DMS 273 (cell line): Measurements from ENCODE around the gene GPRIN3.

Experiments used
- DNase-seq: peaks from one replicate; lab custom pipeline; 2025; ENCODE audit not compliant: unreplicated experiment; lab: John Stamatoyannopoulos, UW

GPRIN3 gene

GRCh38 chr4:89293299-89293698 lies 14.3 kb downstream of the GPRIN3 start:
- DNase-seq, result no peak

GRCh38 chr4:89290727-89291516 lies 16.7 kb downstream of the GPRIN3 start:
- DNase-seq, result peak; percentile 89

DNA sequence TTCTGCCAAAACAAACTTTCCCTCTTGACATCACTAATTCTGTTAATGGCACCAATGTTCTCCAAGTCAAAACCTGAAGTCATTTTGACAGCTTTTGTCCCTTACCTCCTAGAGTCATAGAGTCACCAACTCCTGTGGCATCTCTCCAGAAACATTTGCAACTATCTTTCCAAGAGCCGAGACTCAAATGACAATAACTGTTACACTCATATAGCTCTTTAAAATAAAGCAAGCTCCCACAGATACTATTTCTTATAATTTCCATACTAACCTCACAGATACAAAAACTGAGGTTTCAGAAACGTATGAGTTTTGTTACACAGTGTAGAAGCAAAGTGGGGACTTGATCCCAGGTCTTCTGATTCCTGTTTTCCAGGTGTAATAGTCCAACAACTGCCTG lies 18.3 kb downstream of the GPRIN3 start:
- no peak for DNase-seq

- DNase-seq, result no peak
These were observed 19.2 kb downstream of the GPRIN3 start for GRCh38 chr4:89288430-89288829.

- peak; percentile 23 for DNase-seq
These were observed 19.7 kb downstream of the GPRIN3 start for GRCh38 chr4:89287945-89288344.

- DNase-seq, result no peak
These were observed 21.9 kb downstream of the GPRIN3 start for GRCh38 chr4:89285745-89286144.

DNA sequence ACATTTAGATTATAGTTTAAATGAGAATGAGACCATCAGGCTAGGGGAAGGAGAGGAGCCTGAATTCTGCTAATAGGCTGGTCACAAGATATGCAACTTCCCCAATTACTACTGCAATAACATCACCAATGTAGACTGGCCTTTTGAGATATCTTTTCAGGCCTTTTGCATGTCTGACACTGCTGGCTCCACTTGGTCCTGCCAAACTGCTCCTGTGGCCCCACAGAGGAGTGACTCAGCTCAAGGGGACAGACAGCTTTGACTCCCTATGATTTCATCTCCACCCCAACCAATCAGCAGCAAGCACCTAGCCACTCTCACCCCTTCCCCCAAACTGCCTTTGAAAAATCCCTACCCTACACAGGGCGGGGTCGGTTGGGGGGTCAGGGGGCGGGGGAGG lies 22.8 kb downstream of the GPRIN3 start:
- no peak for DNase-seq

- peak; percentile 18 for DNase-seq
These were observed 23.6 kb downstream of the GPRIN3 start for GRCh38 chr4:89284020-89284424.

- DNase-seq, result no peak
These were observed 24.2 kb downstream of the GPRIN3 start for GRCh38 chr4:89283226-89284009.

GRCh38 chr4:89279385-89279784 lies 28.2 kb downstream of the GPRIN3 start:
- DNase-seq, result no peak

- DNase-seq, result no peak
These were observed 30.2 kb downstream of the GPRIN3 start for GRCh38 chr4:89277412-89277811.

- no peak for DNase-seq
These were observed 31.3 kb downstream of the GPRIN3 start for GRCh38 chr4:89276296-89276695.

GRCh38 chr4:89275587-89275986 lies 32.0 kb downstream of the GPRIN3 start:
- no peak for DNase-seq

DNA sequence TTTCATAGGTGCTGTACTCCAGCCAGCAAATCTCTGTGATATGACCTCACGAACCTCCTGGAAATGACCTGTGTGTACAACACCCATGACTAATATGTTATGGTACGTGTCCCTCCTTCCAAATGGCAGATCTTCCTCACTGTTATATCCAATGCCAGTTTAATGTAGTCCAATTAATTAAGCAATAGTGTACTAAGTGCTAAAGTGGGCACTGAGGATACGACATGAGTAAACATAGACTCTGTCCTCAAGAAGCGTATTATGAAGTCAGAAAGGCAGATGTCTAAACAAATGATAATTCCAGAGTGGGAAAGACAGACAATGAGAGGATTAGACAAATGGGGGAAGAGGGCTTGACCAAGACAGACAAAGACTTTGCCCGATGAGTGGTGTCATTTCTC lies 33.9 kb downstream of the GPRIN3 start:
- no peak for DNase-seq

DNA sequence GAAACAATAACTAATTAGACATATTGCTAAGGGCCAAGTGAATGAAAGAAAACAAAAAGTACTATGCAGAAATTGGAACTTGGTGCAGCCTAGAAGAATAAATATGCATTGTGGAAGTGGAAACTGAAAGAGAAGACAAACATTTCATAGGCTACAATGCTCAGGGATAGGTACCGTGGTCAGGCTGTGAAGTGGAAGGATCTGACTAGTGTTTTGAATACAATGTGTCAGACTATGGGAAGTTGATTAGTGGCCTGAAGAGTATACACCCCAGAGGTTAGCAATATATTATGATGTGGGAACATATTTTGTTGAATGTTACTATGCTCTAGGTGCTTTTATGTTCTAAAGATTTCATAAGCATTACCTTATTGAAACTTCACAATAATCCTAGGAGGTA lies 36.8 kb downstream of the GPRIN3 start:
- no peak for DNase-seq

DNA sequence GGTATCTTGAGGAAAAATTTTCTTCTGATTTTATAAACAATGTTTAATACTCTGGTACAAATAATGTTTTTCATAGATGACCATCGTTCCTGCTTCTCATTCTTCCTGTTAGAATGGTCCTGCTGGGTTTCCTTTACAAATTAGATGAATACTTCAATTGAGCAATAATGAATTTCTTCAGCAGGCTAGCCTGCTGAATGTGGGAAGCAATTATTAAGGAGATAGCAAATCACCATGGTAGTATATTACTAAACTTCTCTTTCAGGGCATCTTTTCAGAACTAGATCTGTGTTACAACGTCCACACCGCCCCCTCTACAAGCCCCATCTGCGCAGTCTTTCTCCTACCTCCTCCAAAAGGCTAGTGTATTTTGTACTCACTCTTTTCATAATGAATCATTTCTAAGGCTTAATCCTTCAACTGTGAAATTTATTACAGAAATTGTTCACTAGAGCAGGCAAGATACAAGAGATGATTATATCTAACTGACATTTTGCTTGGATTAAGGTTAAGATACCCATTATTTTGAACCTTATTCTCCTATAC lies 38.4 kb downstream of the GPRIN3 start:
- DNase-seq, result no peak

GRCh38 chr4:89268679-89269078 lies 38.9 kb downstream of the GPRIN3 start:
- no peak for DNase-seq

- no peak for DNase-seq
These were observed 39.8 kb downstream of the GPRIN3 start for GRCh38 chr4:89267846-89268245.

DNA sequence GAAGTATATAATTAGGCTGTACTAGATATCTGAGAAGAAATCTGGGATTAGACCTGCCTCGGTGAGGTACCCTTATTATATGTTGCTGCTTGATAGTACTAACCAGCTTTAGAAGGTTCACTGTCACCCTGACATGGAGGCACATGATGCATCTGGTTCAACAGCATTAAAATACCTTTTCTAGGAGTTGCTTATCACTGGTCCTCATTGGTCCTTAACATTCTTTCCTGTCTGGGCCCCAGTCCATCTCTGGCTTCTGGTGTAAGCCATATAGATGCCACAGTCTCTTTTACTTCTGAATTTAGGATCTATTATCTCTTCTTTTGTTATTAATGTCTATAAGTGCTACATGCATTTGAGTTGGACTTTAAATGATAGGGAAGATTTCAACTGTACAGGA lies 40.2 kb downstream of the GPRIN3 start:
- no peak for DNase-seq

DNA sequence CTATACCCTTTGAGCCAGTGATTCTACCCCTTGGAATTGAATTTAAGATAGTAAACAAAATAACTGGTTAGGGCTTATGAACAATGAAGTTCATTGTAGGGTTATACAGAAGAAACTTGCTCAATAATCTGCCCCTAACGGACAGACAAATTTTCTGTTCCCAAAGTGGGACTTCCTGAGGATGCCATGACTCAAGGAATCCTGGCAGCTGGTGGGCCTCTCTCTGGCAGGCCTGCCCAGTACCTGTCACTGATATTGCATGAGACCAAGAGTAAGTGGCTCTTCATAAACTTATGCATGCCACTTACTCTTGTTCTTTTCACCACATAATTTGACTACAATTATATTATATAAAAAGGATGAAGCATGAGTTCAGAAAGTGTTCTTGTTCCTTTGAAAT lies 41.5 kb downstream of the GPRIN3 start:
- DNase-seq, result no peak

GRCh38 chr4:89263265-89263664 lies 44.3 kb downstream of the GPRIN3 start:
- no peak for DNase-seq
